ENCODE measurements around the gene ICA1. TPM values are rescaled to one million over a fixed set of nuclear protein-coding genes. Genes with fewer than 3 reads are reported as not detected.
A peak's percentile ranks its signal among the peaks of the same experiment; 100 is the strongest.

The ICA1 gene
- polyA plus RNA-seq, 3 donors, result 3.2 to 7.0 (median 4.2) TPM

- Histone ChIP-seq H3K36me3 (replicated peaks in 1 of 2; ENCODE audit: control insufficient read depth in 1 of 2, insufficient read depth in 2 of 2, low read length in 2 of 2) (no peaks in the 10 kb centered on the region), H3K79me2 (ENCODE audit: insufficient read depth, low read length) (no peaks in the 10 kb centered on the region), H2AFZ (ENCODE audit: insufficient read depth, low read depth, low read length, poor library complexity, severe bottlenecking) (no peak overlapping the region), H3K4me2 (replicated peaks; ENCODE audit: extremely low read depth, low read length, poor library complexity, severe bottlenecking) (no peak overlapping the region), H3K27ac (ENCODE audit: low read depth in 1 of 2, low read length in 2 of 2) (no peak overlapping the region), H3K4me1 (ENCODE audit: control insufficient read depth in 1 of 2, insufficient read depth in 2 of 2, low read length in 2 of 2) (peaks cover 18 to 23% of the 10 kb centered on the region in 2 donors), H3K9me3 (replicated peaks in 1 of 2; ENCODE audit: control insufficient read depth in 1 of 2, insufficient read depth in 1 of 2, low read length in 2 of 2) (no peaks in the 10 kb centered on the region), H3K27me3 (ENCODE audit: control insufficient read depth in 2 of 2, insufficient read depth in 2 of 2, low read length in 2 of 2) (no peaks in the 10 kb centered on the region), H4K20me1 (ENCODE audit: insufficient read depth, low read length) (no peaks in the 10 kb centered on the region), H3K4me3 (replicated peaks in 1 of 3; ENCODE audit: low read depth in 2 of 3, low read length in 3 of 3) (no peak overlapping the region), H3K9ac (ENCODE audit: insufficient read depth, low read length, poor library complexity, severe bottlenecking) (no peak overlapping the region)
- H3K4me3 Mint-ChIP-seq, result no peak overlapping the region
- intact Hi-C loops (cut with micrococcal nuclease), result no loop called here
- no peak overlapping the region for H3K27ac Mint-ChIP-seq
- H3K27me3 Mint-ChIP-seq (ENCODE audit: low read depth in 3 of 3), result peaks cover 0 to 4% (median 2%) of the 10 kb centered on the region in 3 donors
- 90% methylated on average over 2 of the region's 11 CpGs for WGBS (ENCODE audit: insufficient coverage)
- H3K9me3 Mint-ChIP-seq, result peaks cover 0 to 2% (median 2%) of the 10 kb centered on the region in 7 donors
- DNase-seq, result no peak
- H3K36me3 Mint-ChIP-seq, result peaks cover 2 to 3% of the 10 kb centered on the region in 2 donors
- no peak for TF ChIP-seq CTCF (IDR thresholded peaks at IDR 0.05)
- H3K4me1 Mint-ChIP-seq, result peaks cover 26% of the 10 kb centered on the region
Measured at GRCh38 chr7:8147760-8148463, 114.1 kb downstream of the ICA1 start.

DNA sequence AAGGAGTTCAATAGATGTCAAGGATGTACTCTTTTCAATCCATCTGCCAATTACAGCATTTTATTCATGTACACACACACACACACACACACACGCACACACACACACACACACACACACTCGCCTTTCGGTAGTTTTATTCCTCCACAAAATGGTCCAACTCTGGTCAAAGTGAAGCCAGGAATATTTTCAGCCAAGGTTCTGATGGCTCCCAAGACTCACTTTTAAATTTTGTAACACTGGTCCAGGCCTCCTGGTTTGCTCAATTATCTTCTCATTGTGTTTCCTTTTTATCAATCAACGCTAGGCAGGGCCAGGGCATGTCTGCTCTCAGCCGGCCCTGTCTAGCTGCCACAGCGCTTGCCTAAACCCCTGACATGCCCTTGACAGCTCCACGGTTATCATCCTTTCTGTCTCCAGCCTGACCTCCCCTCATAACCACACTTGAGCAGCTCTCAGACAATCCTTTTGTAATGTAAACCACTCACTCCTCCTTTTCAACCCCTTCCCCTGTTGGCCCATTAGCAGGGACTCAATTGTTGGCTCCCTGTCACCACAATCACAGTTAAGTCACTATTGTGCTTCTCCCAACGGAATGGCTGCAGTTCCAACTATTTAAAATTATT, 115.1 kb downstream of the ICA1 start:
- no peak overlapping the region for H3K4me2 ChIP-seq (replicated peaks; ENCODE audit: extremely low read depth, low read length, poor library complexity, severe bottlenecking)
- no peak overlapping the region for H2AFZ ChIP-seq (ENCODE audit: insufficient read depth, low read depth, low read length, poor library complexity, severe bottlenecking)
- TF ChIP-seq CTCF (IDR thresholded peaks at IDR 0.05), result no peak
- Mint-ChIP-seq H3K27me3 (ENCODE audit: low read depth in 3 of 3) (peaks cover 0 to 4% (median 0%) of the 10 kb centered on the region in 3 donors), H3K4me1 (peaks cover 26% of the 10 kb centered on the region), H3K4me3 (no peak overlapping the region), H3K27ac (peak overlapping the region in 2 of 7 donors; percentile 17 to 47), H3K9me3 (peaks cover 0 to 2% (median 0%) of the 10 kb centered on the region in 7 donors), H3K36me3 (peaks cover 0 to 7% of the 10 kb centered on the region in 2 donors)
- no peak overlapping the region for H3K4me3 ChIP-seq (replicated peaks in 1 of 3; ENCODE audit: low read depth in 2 of 3, low read length in 3 of 3)
- no peak overlapping the region for H3K27ac ChIP-seq (ENCODE audit: low read depth in 1 of 2, low read length in 2 of 2)
- peaks cover 18 to 23% of the 10 kb centered on the region in 2 donors for H3K4me1 ChIP-seq (ENCODE audit: control insufficient read depth in 1 of 2, insufficient read depth in 2 of 2, low read length in 2 of 2)
- 78% methylated on average over 7 of the region's 8 CpGs for WGBS (ENCODE audit: insufficient coverage)
- H3K9ac ChIP-seq (ENCODE audit: insufficient read depth, low read length, poor library complexity, severe bottlenecking), result no peak overlapping the region
- intact Hi-C loops (cut with micrococcal nuclease), result no loop called here
- no peaks in the 10 kb centered on the region for H3K79me2 ChIP-seq (ENCODE audit: insufficient read depth, low read length)
- no peaks in the 10 kb centered on the region for H3K36me3 ChIP-seq (replicated peaks in 1 of 2; ENCODE audit: control insufficient read depth in 1 of 2, insufficient read depth in 2 of 2, low read length in 2 of 2)
- DNase-seq, result no peak
- no peaks in the 10 kb centered on the region for H3K9me3 ChIP-seq (replicated peaks in 1 of 2; ENCODE audit: control insufficient read depth in 1 of 2, insufficient read depth in 1 of 2, low read length in 2 of 2)
- no peaks in the 10 kb centered on the region for H3K27me3 ChIP-seq (ENCODE audit: control insufficient read depth in 2 of 2, insufficient read depth in 2 of 2, low read length in 2 of 2)
- H4K20me1 ChIP-seq (ENCODE audit: insufficient read depth, low read length), result no peaks in the 10 kb centered on the region
